Activated CD4-positive, alpha-beta T cell treated with anti-CD3 and anti-CD28 coated beads, Interleukin-2, amount 50 U/mL, for 24 hours (primary cell): Measurements from ENCODE around the gene UBAC2.

Source experiments
- DNase-seq, 2 donors: peaks; one replicate each; pipeline ENCODE4 v3.0.0-alpha.2; 2020; ENCODE audit warnings: low read depth in 1 of 2, low spot score in 1 of 2

Gene UBAC2

DNA sequence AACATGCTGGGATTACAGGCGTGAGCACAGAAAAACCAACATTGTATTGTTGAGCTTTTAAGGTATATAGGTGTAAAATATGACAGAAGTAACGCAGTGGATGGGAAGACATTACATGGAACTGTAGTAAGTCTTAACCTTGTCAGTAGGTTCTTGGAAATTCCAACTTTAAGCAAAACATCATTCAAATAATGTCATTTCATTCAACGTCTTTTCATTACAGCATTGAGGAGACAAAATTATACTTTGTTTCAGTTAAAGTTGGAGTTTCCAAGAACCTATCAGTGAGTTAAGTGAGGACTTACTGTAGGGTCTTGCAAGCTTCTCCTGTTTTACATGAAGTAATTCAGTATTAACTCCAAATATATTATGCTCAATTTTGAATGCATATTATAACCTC is 133.6 kb downstream of the UBAC2 start:
- DNase-seq: no peak

DNA sequence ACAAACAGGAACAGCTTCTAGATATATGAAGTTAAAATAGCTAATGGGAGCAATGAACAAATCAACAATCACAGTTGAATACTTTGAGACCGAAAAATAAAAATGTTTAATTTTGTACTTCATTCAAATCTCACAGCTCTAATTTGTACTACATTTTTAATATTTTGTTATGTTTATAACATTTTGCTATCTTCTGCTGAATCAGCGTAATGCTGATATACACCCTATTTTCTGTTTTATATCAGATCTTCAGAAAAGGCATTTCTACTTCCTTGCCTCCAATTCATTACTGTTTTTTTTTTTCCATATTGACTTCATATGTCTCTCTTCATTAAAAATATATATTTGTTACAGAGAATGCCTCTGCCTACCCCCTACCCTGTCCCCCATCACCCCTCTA is 134.4 kb downstream of the UBAC2 start:
- DNase-seq: no peak

DNA sequence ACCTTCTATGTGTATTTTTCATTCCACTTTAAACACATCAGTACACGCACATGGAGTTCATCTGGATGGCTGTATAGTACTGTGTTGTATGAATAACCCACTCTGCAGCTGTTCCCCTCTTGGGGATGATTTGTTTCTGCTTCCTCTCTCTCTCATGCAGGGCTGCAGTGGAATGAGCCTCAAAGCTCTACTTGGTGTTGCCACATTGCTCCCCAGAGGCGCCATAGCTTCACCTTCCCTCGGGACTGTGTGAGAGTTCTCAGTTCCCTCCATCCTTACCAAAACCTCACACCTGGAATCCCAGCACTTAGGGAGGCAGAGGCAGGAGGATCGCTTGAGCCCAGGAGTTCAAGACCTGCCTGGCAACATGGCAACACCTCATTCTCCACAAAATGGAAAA is 134.9 kb downstream of the UBAC2 start:
- no peak for DNase-seq

GRCh38 chr13:99339230-99339721 is 138.6 kb downstream of the UBAC2 start:
- DNase-seq: no peak

GRCh38 chr13:99339736-99340397 is 139.2 kb downstream of the UBAC2 start:
- no peak for DNase-seq

DNA sequence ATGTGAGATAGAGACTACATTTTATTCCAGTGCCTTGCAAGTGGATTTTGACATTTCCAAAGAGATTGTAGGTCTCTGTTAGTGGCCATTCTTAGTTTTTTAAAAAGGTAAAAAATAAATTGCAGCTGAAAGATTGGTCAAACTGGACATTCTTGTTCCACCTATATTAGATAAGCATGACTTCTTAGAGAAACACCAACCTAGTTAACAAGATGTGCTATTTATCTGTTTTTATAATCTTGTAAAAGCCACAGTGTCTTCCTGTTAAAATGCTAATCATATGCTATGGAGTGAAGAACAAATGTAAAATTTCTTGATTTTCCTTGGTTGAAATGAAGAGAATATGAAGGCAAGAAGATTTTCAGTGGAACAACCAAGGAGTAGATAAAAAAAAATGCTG is 140.0 kb downstream of the UBAC2 start:
- DNase-seq: no peak

DNA sequence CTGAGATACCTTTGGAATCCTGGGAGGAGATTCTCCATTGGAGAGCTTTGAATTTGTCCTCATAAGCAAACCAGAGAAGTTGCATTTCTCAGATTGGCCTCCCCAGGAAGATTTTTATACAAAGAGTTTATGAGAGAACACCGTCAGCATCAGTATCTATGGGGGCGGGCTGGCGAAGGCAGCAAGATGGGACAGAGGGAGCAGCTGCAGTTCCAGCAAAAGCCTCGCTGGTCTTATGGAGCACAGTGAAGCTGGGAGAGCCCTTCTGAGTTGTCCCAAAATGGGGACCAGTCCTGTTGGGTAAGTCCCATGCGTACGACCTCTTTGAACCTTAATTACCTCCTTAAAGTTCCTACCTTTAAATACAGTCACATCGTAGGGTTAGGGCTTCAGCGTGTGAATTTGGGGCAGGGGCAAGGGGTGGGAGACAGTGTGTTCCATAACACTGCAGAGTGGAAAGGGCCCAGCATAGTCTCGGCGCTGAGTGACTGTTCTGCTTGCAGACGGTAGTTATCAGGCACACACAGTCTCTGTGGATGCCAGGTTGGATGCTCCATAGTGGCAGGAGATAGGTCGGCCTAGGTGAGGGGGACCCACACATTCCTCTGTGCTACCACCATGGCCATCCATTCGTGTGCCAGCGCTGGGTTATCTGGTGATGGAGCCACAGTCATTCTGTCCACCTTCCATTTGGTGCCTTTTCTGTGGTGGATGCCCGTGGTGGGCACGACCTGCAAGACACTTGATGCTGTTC is 141.5 kb downstream of the UBAC2 start:
- no peak for DNase-seq

DNA sequence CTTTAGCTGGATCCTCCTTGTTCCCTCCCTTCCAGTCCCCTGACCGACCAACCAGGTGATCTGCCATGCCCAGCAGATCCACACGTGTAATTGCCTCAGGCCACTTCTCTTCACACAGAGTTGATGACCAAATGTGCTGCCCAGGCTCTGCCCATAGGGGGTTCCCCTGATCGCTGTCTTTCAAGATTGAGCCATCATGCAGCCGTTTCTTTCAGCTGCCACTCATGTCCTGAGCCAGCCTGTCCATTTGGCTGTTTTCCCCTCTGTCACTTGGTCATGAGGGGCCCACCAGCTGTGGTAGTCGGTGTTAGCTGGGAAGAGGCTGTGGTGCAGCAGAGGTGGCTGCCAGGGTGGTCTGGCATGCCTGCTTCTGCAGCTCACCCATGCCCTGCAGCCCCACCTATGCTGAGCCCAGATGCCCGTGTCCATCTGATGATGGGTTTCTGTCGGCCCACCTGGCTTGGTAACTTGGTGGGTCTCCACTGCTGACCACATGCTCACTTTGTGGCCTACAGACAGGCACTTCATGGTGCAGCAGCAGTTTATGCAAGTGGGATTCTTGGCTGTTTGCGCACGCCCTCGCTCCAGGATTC is 142.2 kb downstream of the UBAC2 start:
- DNase-seq: no peak

- DNase-seq: no peak
Observed at GRCh38 chr13:99344610-99345208, 144.1 kb downstream of the UBAC2 start.

- no peak for DNase-seq
Observed at GRCh38 chr13:99345345-99345744, 144.7 kb downstream of the UBAC2 start.

DNA sequence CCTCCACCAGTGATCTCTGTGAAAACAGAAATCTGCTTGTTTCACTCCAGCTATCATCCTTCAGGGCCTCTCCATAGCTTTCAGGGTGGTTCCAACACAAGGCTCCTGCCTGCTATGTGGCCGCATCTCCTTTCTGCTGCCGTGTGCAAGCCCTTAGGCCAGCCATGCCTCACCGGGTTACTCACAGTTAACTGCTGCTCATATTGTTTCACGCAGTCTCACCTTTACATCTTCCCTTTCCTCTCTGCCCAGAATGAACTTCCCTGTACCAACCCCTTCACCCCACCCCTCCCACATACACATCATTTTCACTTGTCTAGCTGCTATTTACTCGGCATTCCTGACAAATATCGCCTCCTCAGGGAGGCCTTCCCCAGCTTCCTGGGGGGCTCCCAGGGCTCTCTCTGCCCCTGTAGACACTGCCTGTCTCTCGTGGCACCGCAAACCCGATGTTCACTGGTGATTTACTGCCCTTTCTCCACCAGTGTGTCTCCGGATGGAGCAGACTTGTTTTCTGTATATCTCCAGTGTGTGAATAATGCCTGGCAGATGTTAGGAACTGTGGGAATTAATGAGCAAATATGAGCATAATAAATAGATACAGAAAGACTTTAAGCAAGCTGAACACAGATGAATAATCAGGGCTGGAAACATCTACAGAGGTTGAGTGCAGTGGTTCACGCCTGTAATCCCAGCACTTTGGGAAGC is 145.8 kb downstream of the UBAC2 start:
- no peak for DNase-seq

DNA sequence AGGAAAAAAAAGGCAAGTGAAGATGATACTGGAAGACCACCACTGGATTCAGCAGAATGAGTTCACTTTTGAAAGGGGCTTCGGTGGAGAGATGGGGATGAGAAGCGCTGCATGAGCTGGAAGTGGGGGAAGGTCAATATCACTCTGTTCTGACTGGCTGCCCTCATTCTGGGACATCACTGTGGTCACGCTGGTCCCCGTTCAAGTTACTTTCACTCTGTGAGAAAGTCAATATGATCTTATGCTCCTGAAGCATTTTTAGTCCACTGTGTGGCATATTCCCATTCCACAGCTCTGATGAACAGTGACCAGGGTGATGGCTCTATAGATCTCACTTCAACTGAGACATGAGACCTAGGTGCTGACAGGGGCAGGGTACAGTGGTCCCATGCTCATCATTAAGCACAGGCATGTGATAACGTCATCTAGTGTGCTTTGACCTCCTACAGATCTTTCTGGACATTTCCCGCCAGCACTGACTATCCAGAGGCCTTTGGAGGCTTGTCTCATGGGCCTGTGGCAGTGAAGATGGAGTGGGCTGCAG is 146.8 kb downstream of the UBAC2 start:
- DNase-seq: no peak

DNA sequence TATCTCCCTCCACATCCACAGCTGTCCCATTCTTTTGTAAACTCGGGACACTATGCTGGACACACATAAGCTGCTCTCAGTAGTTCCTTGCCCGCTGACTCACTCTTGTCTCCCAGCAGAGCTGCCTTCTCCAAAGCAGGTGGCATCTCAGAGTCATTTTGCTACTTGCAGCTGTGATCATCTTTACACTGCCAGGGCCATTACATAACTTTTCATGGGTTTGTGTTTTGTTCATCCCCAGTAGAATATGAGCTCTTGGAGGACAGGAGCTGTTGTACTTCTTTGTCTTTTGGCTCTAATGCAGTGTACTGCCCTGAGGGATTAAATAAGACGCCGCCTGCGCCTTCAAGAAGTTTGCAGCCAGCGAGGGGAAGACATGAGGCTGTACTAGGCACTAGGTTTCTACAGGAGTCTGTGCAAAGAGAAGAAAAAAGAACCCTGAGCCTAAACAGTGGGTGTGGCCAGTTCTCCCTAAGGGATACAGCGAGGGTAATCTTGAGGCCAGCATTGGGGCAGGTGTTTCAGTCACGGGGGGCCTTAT is 147.3 kb downstream of the UBAC2 start:
- DNase-seq: no peak

DNA sequence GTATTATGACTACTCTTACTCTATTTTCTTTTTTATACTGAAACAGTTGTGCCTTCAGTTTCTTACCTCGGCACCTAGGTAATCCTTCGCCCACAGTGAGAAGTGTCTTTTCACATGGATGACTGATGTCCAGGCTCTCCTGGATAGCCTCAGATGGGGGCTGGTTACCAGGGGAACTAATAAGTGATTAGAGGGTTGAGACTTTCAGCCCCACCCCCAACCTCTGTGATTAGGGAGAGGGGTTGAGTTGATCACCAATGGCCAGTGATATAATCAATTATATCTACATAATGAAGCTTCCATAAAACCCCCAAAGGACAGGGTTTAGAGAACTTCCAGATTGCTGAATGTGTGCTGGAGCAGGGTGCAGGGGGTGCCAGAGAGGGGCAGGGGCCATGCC is 149.5 kb downstream of the UBAC2 start:
- DNase-seq: no peak

DNA sequence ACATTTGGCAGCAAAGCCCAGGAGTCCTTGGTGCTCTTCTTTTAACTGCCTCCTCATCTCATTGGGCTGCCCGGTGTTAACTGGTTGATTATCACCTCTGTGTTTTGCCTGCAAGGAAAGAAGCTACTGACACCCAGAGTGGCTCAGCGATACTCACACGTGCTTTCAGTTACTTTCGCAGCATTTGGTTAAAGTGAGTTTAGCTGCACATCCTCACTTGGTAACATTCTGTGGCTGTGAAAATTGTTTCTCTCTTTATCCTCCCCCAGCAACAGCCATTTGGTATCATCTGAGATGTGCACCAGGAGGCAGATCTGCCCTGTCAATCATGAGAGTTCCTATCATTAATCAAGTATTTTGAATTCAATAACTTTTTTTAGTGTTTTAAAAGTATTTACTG is 151.1 kb downstream of the UBAC2 start:
- no peak for DNase-seq

DNA sequence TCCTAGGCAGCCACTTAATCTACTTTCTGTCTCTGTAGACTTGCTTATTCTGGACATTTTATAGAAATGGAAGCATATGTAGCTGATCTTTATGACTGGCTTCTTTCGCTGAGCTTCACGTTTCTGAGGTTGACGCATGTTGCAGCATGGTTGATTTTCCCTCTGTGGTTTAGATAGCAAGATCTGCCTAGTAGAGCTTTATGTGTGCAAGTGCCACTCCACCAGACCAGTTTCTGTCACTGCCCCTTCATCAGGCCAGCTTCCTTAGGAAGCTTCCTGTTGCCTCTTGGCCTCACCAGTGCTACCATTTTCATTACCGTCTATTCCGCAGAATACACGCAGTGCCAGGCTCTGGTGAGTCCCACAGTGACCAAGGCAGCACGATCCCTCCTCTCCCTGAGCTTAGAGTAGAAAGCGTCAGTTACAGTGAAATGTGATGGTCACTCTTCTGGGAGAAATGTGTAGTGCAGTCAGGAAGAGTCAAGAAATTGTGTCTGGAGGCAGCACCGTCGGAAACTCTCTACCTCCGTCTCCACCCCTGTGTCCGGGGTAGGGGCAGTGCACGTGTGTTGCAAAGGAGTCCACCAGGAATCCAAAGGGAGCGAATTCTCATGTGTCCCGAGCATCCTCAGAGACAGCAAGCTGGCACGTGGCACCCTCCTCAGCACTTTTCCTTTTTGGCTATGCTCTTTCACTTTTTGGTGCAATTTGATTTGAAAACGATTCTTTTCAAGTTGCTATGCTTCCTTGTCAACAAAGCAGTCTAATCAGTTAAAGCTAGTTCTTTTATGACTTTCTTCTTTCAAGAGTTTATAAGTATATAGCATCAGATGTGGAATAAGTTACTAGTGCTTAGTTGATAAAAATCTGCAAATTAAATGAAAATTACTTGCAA is 151.9 kb downstream of the UBAC2 start:
- DNase-seq: no peak

DNA sequence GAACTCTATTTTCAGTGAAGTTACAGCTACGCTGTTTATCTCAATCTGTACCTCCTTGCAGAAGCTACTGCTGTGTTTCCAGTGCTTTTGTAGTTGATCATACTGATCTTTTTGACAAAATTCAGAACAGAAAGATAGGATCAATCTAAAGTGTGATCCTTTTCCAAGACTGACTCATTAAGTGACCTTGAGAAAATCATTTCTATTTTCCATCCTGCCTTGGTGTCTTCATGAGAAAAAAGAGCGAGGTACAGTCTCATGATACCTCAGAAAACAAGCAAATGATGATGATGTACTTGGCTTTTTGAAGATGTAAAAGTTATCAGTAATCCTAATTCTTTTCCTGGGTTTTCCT is 152.6 kb downstream of the UBAC2 start:
- DNase-seq: no peak

- DNase-seq: no peak
Observed at GRCh38 chr13:99353836-99354235, 153.2 kb downstream of the UBAC2 start.

GRCh38 chr13:99354371-99354951 is 153.8 kb downstream of the UBAC2 start:
- no peak for DNase-seq
